Measurements from ENCODE around the gene CNIH4.
"Not testable (repeated sequence)": the region's sequence is repeated elsewhere in the genome, so short reads cannot be mapped to it uniquely, and the experiment has no call there.

Gene CNIH4

DNA sequence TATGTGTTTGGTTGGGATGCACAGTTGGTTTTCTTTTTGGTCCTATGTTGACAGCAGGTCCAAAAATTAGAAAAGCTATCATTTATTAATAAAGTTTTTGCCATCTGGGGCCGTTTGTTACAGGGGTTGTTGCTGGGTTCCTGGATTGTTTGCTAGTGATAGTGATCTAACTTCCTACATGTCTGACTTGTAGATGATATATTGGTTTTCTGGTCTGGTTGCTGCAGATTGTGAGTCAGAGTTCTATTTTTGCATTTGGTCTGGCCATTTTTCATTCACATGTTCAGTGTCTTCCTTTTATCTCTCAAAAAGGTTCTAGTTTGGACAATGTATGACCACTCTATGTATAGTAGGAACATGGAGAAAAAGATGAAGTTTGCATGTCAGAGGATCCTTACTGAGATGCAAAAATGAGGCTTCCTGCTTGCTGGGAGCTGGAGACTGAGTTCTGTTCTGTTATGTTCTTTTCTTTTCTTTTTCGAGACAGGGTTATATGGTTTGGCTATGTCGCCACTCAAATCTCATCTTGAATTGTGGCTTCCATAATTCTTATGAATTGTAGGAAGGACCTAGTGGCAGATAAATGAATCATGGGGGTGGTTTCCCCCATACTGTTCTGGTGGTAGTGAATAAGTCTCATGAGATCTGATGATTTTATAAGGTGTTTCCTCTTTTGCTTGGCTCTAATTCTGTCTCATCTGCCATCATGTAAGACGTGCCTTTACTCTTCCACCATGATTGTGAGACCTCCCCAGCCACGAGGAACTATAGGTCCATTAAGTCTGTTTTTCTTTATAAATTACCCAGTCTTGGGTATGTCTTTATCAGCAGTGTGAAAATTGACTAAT is 22.5 kb upstream of the CNIH4 start:
- peak overlapping the region; percentile 24; the same call in 1 of the 2 replicates for H3K27ac ChIP-seq
- TF ChIP-seq, protein P1, sequence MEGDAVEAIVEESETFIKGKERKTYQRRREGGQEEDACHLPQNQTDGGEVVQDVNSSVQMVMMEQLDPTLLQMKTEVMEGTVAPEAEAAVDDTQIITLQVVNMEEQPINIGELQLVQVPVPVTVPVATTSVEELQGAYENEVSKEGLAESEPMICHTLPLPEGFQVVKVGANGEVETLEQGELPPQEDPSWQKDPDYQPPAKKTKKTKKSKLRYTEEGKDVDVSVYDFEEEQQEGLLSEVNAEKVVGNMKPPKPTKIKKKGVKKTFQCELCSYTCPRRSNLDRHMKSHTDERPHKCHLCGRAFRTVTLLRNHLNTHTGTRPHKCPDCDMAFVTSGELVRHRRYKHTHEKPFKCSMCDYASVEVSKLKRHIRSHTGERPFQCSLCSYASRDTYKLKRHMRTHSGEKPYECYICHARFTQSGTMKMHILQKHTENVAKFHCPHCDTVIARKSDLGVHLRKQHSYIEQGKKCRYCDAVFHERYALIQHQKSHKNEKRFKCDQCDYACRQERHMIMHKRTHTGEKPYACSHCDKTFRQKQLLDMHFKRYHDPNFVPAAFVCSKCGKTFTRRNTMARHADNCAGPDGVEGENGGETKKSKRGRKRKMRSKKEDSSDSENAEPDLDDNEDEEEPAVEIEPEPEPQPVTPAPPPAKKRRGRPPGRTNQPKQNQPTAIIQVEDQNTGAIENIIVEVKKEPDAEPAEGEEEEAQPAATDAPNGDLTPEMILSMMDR (conservative IDR thresholded peaks at IDR 0.05), result no peak

GRCh38 chr1:224338150-224338838 is 18.4 kb upstream of the CNIH4 start:
- TF ChIP-seq, protein P1 (conservative IDR thresholded peaks at IDR 0.05), result no peak
- H3K27ac ChIP-seq, result no peak overlapping the region

GRCh38 chr1:224339442-224340033 is 17.1 kb upstream of the CNIH4 start:
- H3K27ac ChIP-seq, result no peak overlapping the region
- TF ChIP-seq, protein P1 (conservative IDR thresholded peaks at IDR 0.05), result no peak

DNA sequence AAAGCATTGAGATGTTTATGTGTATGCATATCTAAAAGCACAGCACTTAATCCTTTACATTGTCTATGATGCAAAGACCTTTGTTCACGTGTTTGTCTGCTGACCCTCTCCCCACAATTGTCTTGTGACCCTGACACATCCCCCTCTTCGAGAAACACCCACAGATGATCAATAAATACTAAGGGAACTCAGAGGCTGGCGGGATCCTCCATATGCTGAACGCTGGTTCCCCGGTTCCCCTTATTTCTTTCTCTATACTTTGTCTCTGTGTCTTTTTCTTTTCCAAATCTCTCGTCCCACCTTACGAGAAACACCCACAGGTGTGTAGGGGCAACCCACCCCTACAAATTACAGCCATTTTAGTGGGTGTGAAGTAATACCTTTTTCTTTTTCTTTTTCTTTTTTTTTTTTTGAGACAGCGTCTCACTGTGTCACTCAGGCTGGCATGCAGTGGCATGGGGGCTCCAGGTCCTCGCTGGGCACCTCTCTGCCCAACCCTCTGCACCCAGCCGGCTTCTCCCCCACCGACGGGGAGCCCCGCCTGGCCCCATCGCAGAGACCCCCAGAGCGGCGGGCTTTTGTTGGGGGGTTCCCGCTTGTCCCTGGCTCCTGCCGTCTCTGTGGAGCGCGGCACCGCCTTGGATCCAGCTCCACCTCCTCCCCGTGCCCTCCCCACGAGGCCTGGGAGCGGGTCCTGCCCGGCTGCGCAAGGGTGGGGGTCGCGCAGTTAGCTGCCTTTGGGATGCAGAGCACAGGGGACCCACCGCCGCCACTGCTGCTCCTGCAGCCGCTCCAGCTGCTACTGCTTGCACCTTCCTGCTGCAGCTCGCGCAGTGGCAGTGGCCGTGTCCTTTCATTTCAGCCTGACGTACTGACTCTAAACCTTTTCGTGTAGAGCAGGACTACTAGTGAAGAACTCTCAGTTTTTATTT is 16.0 kb upstream of the CNIH4 start:
- not testable (repeated sequence) for H3K27ac ChIP-seq

DNA sequence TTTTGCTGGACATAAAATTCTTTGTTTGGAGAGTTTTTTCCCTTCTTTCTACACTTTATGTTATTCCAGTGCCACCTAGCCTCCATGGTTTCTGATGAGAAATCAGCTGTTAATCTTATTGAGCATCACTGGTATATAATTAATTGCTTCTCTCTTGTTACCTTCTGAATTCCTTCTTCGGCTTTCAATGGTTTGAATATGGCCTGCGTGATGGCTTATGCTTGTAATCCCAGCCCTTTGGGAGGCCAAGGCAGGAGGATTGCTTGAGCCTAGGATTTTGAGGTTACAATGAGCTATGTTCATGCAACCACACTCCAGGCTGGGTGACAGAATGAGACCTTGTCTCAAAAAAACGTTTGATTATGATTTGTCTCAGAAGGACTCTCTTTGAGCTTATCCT is 13.0 kb upstream of the CNIH4 start:
- no peak overlapping the region for H3K27ac ChIP-seq
- TF ChIP-seq, protein P1 (conservative IDR thresholded peaks at IDR 0.05), result no peak

- TF ChIP-seq, protein P1 (conservative IDR thresholded peaks at IDR 0.05), result no peak
- no peak overlapping the region for H3K27ac ChIP-seq
Observed at GRCh38 chr1:224348137-224348536, 8.5 kb upstream of the CNIH4 start.

DNA sequence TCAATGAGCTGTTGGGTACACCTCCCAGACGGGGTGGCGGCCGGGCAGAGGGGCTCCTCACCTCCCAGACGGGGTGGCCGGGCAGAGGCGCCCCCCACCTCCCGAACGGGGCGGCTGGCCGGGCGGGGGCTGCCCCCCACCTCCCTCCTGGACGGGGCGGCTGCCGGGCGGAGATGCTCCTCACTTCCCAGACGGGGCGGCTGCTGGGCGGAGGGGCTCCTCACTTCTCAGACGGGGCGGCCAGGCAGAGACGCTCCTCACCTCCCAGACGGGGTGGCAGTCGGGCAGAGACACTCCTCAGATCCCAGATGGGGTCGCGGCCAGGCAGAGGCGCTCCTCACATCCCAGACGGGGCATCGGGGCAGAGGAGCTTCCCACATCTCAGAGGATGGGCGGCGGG is 7.0 kb upstream of the CNIH4 start:
- H3K27ac ChIP-seq, result not testable (repeated sequence)

GRCh38 chr1:224352436-224353085 is 4.1 kb upstream of the CNIH4 start:
- H3K27ac ChIP-seq, result not testable (repeated sequence)
